RPMI7951 (cell line): ENCODE measurements around the gene ITIH3. TPM values are rescaled to one million over a fixed set of nuclear protein-coding genes. Genes with fewer than 3 reads are reported as not detected.
A peak's percentile ranks its signal among the peaks of the same experiment; 100 is the strongest.

Experiments
- DNase-seq: peaks from one replicate; pipeline ENCODE4 v3.0.0-alpha.2; 2012; ENCODE audit warnings: low read depth
- total RNA-seq: library from RNA; depleted of rRNA; stranded (reverse); fragments of >200 nt; shearing (Covaris generic); gene quantifications from 2 replicates; pipeline ENCODE4 v1.2.3, GENCODE V29; 2014

The ITIH3 gene
- total RNA-seq, 1 experiment from 2014 or later, result not detected

- no peak for DNase-seq
Observed at GRCh38 chr3:52795298-52795900, 803 bp downstream of the ITIH3 start.

GRCh38 chr3:52796411-52796810, 1.8 kb downstream of the ITIH3 start:
- DNase-seq, result no peak

GRCh38 chr3:52798376-52798977, 3.9 kb downstream of the ITIH3 start:
- no peak for DNase-seq

GRCh38 chr3:52798978-52799476, 4.4 kb downstream of the ITIH3 start:
- no peak for DNase-seq

GRCh38 chr3:52800079-52800478, 5.5 kb downstream of the ITIH3 start:
- no peak for DNase-seq

GRCh38 chr3:52801839-52802238, 7.2 kb downstream of the ITIH3 start:
- no peak for DNase-seq

- DNase-seq, result no peak
Observed at GRCh38 chr3:52805270-52806039, 10.9 kb downstream of the ITIH3 start.

- DNase-seq, result no peak
Observed at GRCh38 chr3:52809149-52809548, 14.6 kb downstream of the ITIH3 start.

- no peak for DNase-seq
Observed at GRCh38 chr3:52809662-52810377, 15.2 kb downstream of the ITIH3 start.

GRCh38 chr3:52810923-52811322, 16.3 kb downstream of the ITIH3 start:
- DNase-seq, result no peak

GRCh38 chr3:52811452-52812011, 16.9 kb downstream of the ITIH3 start:
- DNase-seq, result no peak

GRCh38 chr3:52813810-52814209, 19.2 kb downstream of the ITIH3 start:
- no peak for DNase-seq

GRCh38 chr3:52816199-52816598, 21.6 kb downstream of the ITIH3 start:
- no peak for DNase-seq

- DNase-seq, result no peak
Observed at GRCh38 chr3:52816654-52817053, 22.1 kb downstream of the ITIH3 start.

GRCh38 chr3:52817221-52817620, 22.6 kb downstream of the ITIH3 start:
- DNase-seq, result no peak

- DNase-seq, result no peak
Observed at GRCh38 chr3:52817860-52818259, 23.3 kb downstream of the ITIH3 start.

- no peak for DNase-seq
Observed at GRCh38 chr3:52819936-52820335, 25.3 kb downstream of the ITIH3 start.

GRCh38 chr3:52820736-52821135, 26.1 kb downstream of the ITIH3 start:
- DNase-seq, result no peak

- no peak for DNase-seq
Observed at GRCh38 chr3:52822363-52822762, 27.8 kb downstream of the ITIH3 start.

- no peak for DNase-seq
Observed at GRCh38 chr3:52824037-52824436, 29.4 kb downstream of the ITIH3 start.

GRCh38 chr3:52827441-52827840, 32.8 kb downstream of the ITIH3 start:
- DNase-seq, result peak; percentile 59

GRCh38 chr3:52827866-52828376, 33.3 kb downstream of the ITIH3 start:
- DNase-seq, result peak; percentile 10
